K562 (cell line): ENCODE data around the gene USP51. TPM values are rescaled to one million over a fixed set of nuclear protein-coding genes. Genes with fewer than 3 reads are reported as not detected.

Experiments
- ATAC-seq: fragments of 200-7000 bp; cut with Tn5 transposase; 3 replicates; pipeline ENCODE4 v1.9.1; 2020; ENCODE audit warnings: moderate library complexity
- BruUV-seq: library from RNA; stranded (reverse); fragments of 400-500 nt; replicated peaks from 2 replicates; lab custom pipeline; 2021; lab: Mats Ljungman, UMichigan
- CTCF ChIA-PET: fragments of 300-600 bp; formaldehyde crosslinking; extraction: SDS; loops from one replicate; lab custom pipeline; 2021; ENCODE audit warnings: low intra/inter-chr PET ratio; lab: Yijun Ruan, JAX
- POLR2A ChIA-PET: fragments of 300-600, 350-650 bp; sonication (Branson Sonifier 250); formaldehyde crosslinking; extraction: SDS; loops from one replicate; lab custom pipeline; 2021; ENCODE audit warnings: antibody characterized with exemption, inconsistent platforms; lab: Yijun Ruan, JAX
- DNase-seq, 4 experiments: peaks; one replicate each; pipeline versions ENCODE4 v3.0.0 to v3.0.0-alpha.2; 2011 to 2018; ENCODE audit warnings: low spot score in 3 of 4, mixed read lengths in 3 of 4; ENCODE audit errors: extremely low read depth in 1 of 4
- FAIRE-seq: peaks from 2 replicates; lab custom pipeline; 2011; peaks lifted over from hg19 to GRCh38; lab: Jason Lieb, UNC
- H2AFZ ChIP-seq: 2 replicates; pipeline ENCODE4 v1.6.0; 2011; ENCODE audit warnings: low read depth, low read length, control low read depth, inconsistent platforms
- H3K27ac ChIP-seq: fragments of 200-600 bp; 3 replicates; pipeline ENCODE4 v1.8.0; 2011; ENCODE audit warnings: low read depth, mild to moderate bottlenecking, control low read depth, inconsistent platforms, low read length, moderate library complexity, mixed read lengths; ENCODE audit errors: extremely low read depth
- H3K27me3 ChIP-seq, 2 experiments: fragments of 300-600 bp in 1 of 2; 2 replicates in 1 of 2; 3 replicates in 1 of 2; pipeline versions ENCODE4 v1.6.0 to v1.8.0; 2011; ENCODE audit warnings: inconsistent platforms in 2 of 2, low read length in 2 of 2, mild to moderate bottlenecking in 1 of 2, mixed read lengths in 1 of 2, moderate library complexity in 1 of 2; ENCODE audit not compliant: control insufficient read depth in 2 of 2, insufficient read depth in 2 of 2
- H3K36me3 ChIP-seq: fragments of 300-600 bp; 3 replicates; pipeline ENCODE4 v1.8.0; 2011; ENCODE audit warnings: mild to moderate bottlenecking, low read length, inconsistent platforms; ENCODE audit not compliant: control insufficient read depth, insufficient read depth
- H3K4me1 ChIP-seq, 2 experiments: fragments of 200-600 bp in 1 of 2; replicated peaks in 1 of 2; 2 replicates in 1 of 2; 3 replicates in 1 of 2; pipeline versions ENCODE4 v1.5.1 to v1.8.0; 2011; ENCODE audit warnings: inconsistent platforms in 2 of 2, low read length in 2 of 2, mild to moderate bottlenecking in 1 of 2, mixed read lengths in 1 of 2, moderate library complexity in 1 of 2; ENCODE audit not compliant: control insufficient read depth in 2 of 2, insufficient read depth in 2 of 2
- H3K4me2 ChIP-seq: 2 replicates; pipeline ENCODE4 v1.6.1; 2011; ENCODE audit warnings: low read length, control low read depth, inconsistent platforms, mixed read lengths; ENCODE audit not compliant: insufficient read depth
- H3K4me3 ChIP-seq: fragments of 200-600 bp; sonication (generic), shearing (Covaris generic); 2 replicates; pipeline ENCODE4 v1.5.1; 2016; ENCODE audit warnings: control low read depth, inconsistent platforms
- H3K79me2 ChIP-seq: fragments of 200-600 bp; 3 replicates; pipeline ENCODE4 v1.8.0; 2011; ENCODE audit warnings: low read length, inconsistent platforms; ENCODE audit not compliant: control insufficient read depth, insufficient read depth
- H3K9ac ChIP-seq, 2 experiments: 2 replicates each; pipeline versions ENCODE4 v1.6.0 to v1.6.1; 2011; ENCODE audit warnings: low read depth in 2 of 2, low read length in 2 of 2, control low read depth in 1 of 2, inconsistent platforms in 1 of 2, mild to moderate bottlenecking in 1 of 2, mixed read lengths in 1 of 2; ENCODE audit not compliant: insufficient read depth in 1 of 2
- H3K9me1 ChIP-seq: one replicate; pipeline ENCODE4 v1.6.0; 2011; ENCODE audit warnings: inconsistent platforms, mild to moderate bottlenecking, low read length, moderate library complexity; ENCODE audit not compliant: control insufficient read depth, insufficient read depth
- H3K9me3 ChIP-seq: replicated peaks from 2 replicates; pipeline ENCODE4 v1.5.1; 2011; ENCODE audit warnings: low read depth, low read length, inconsistent platforms; ENCODE audit not compliant: control insufficient read depth, insufficient read depth
- H4K20me1 ChIP-seq: replicated peaks from 2 replicates; pipeline ENCODE4 v1.6.1; 2011; ENCODE audit warnings: low read length, inconsistent platforms, mixed read lengths; ENCODE audit not compliant: control insufficient read depth, insufficient read depth
- GABPB2 ChIP-seq: fragments of 250-450 bp; sonication (Bioruptor Pico); conservative IDR thresholded peaks from 2 replicates; pipeline ENCODE4 v1.5.1; 2021; ENCODE audit warnings: mild to moderate bottlenecking
- KDM1A ChIP-seq, 2 experiments: fragments of 450-650 bp; IDR thresholded peaks; 2 replicates each; pipeline ENCODE4 v1.6.1; 2016; ENCODE audit warnings: mild to moderate bottlenecking in 2 of 2
- NRF1 ChIP-seq, 2 experiments: fragments of 450-650 bp; IDR thresholded peaks in 1 of 2; conservative IDR thresholded peaks in 1 of 2; 2 replicates each; pipeline ENCODE4 v1.6.1; 2014; ENCODE audit warnings: mild to moderate bottlenecking in 2 of 2
- RBM15 ChIP-seq: fragments of 200-400 bp; formaldehyde crosslinking; IDR thresholded peaks from 2 replicates; pipeline ENCODE4 v1.6.1; 2018; ENCODE audit warnings: mild to moderate bottlenecking, low read length, moderate library complexity; ENCODE audit not compliant: insufficient read depth
- RBM25 ChIP-seq: fragments of 200-400 bp; formaldehyde crosslinking; IDR thresholded peaks from 2 replicates; pipeline ENCODE4 v1.6.1; 2018; ENCODE audit warnings: low read length, low read depth, moderate library complexity; ENCODE audit not compliant: severe bottlenecking
- SP2 ChIP-seq: IDR thresholded peaks from 2 replicates; pipeline ENCODE4 v1.6.1; 2011; ENCODE audit warnings: mild to moderate bottlenecking, low read depth, low read length, moderate library complexity; ENCODE audit not compliant: poor library complexity, severe bottlenecking; ENCODE audit errors: extremely low read depth
- TCF7 ChIP-seq: sonication (generic); IDR thresholded peaks from 2 replicates; pipeline ENCODE4 v1.6.1; 2016; ENCODE audit warnings: antibody characterized with exemption, borderline replicate concordance
- ZBTB7A ChIP-seq: IDR thresholded peaks from 2 replicates; pipeline ENCODE4 v1.6.1; 2011; ENCODE audit warnings: low read depth, mild to moderate bottlenecking, low read length, moderate library complexity, borderline replicate concordance; ENCODE audit not compliant: control insufficient read depth
- ZNF239 ChIP-seq: fragments of 250-450 bp; sonication (Bioruptor Pico); IDR thresholded peaks from 2 replicates; pipeline ENCODE4 v1.4.0; 2020; ENCODE audit warnings: mild to moderate bottlenecking
- ZNF76 ChIP-seq: fragments of 250-450 bp; sonication (Bioruptor Pico); IDR thresholded peaks from 2 replicates; pipeline ENCODE4 v1.4.0; 2020; ENCODE audit warnings: mild to moderate bottlenecking, moderate library complexity, borderline replicate concordance
- WGBS: fragments of 100-300 bp; shearing (Covaris generic); methylation state at CpG from one replicate; pipeline ENCODE4 v1.1.6; 2016; ENCODE audit warnings: low coverage, mixed read lengths; ENCODE audit not compliant: insufficient coverage; ENCODE audit errors: missing lambda C conversion rate; 5-methylcytosine and 5-hydroxymethylcytosine counted together
- in situ Hi-C: fragments of 300-500 bp; cut with MboI; formaldehyde crosslinking; loops from 4 replicates; pipeline ENCODE4 v1.15.0; 2018; ENCODE audit warnings: inconsistent platforms, mixed read lengths
- intact Hi-C: fragments of 100-400 bp; cut with micrococcal nuclease; formaldehyde crosslinking; loops from 2 replicates; pipeline ENCODE4 v1.14.2; 2022
- polyA plus RNA-seq, 8 experiments: library from polyadenylated mRNA; depleted of rRNA in 4 of 8; stranded (reverse) in 5 of 8; unstranded in 3 of 8; fragments of >200 nt; fragmentation: Nextera tagmentation in 2 of 8; fragmentation: Illumina TruSeq in 1 of 8; extraction: Ambion mirVana in 2 of 8; extraction: Trizol in 1 of 8; gene quantifications; 2 replicates each; pipeline versions ENCODE4 v1.2.1 to v1.2.3, GENCODE V29; 2011 to 2014; ENCODE audit warnings: inconsistent platforms in 1 of 8, missing spikeins in 1 of 8
- total RNA-seq, 7 experiments: library from RNA; depleted of rRNA in 6 of 7; stranded (reverse); fragments of >200 nt in 6 of 7; fragmentation: Illumina TruSeq in 2 of 7; extraction: Trizol in 2 of 7; gene quantifications; 2 replicates each; pipeline versions ENCODE4 v1.2.1 to v1.2.3, GENCODE V29; 2011 to 2021; ENCODE audit warnings: low replicate concordance in 1 of 7
- TF ChIP-seq, protein P1 (sequence below): fragments of 450-650 bp; IDR thresholded peaks from 2 replicates; pipeline ENCODE4 v1.6.1; 2014; ENCODE audit warnings: low read depth, mild to moderate bottlenecking, moderate library complexity, borderline replicate concordance
- TF ChIP-seq, protein P2 (sequence below): sonication (generic); formaldehyde crosslinking; IDR thresholded peaks from 2 replicates; pipeline ENCODE4 v1.8.0; 2022; ENCODE audit warnings: missing genetic modification reagents, mild to moderate bottlenecking, borderline replicate concordance
- TF ChIP-seq, protein P3 (sequence below): sonication (generic); formaldehyde crosslinking; IDR thresholded peaks from 2 replicates; pipeline ENCODE4 v1.8.1; 2023; ENCODE audit warnings: mild to moderate bottlenecking, missing genetic modification reagents, moderate library complexity
- TF ChIP-seq, protein P4 (sequence below): fragments of 250-450 bp; sonication (Bioruptor Pico); IDR thresholded peaks from 2 replicates; pipeline ENCODE4 v1.4.0; 2020

Gene USP51
- total and polyA plus RNA-seq, 9 of the 15 experiments (the other 6 are each of a cell fraction or from before 2014, with no cell fraction given), result 0.59 to 3.9 (median 1.3) TPM

DNA sequence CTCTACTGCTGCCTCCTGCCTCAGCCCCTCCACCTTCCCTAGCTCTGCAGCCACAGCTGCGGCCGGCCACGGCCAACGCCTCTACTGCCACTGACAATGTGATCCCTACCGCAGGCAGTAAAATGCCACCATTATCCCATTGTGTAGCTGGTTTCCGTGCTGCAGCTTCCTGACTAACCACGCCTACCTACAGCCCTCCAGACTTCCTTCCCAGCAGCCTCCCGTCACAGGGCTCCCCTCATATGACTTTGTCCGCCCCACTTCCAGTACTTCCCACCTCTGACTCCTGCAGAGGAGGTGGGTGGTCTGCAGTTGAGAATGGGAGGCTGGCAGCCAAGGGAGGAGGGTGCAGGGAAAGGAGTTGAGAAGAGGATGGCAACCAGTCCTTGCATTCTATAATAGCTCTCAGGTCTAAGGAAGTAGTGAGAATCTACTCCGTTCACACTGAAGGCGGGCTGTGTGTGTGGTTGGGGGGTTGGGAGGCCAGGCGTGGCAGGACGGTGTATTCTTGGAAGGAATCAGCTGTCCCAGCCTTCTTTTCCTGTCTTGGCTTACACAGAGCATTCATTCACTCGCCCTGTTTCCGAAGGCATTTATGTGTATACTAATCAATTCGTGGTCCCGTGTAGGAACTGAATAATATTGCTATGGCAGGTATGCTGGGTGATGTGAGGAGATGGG, 33.1 kb upstream of the USP51 start:
- H3K27me3 ChIP-seq, result no peaks in the 10 kb centered on the region
- no peaks in the 10 kb centered on the region for H3K4me1 ChIP-seq
- H3K27ac ChIP-seq, result no peak overlapping the region
- no peak overlapping the region for H3K9ac ChIP-seq
- H2AFZ ChIP-seq, result 0 out of 2 replicates have a peak overlapping the region, but pooled peaks have one; percentile 2
- intact Hi-C loops (loop anchor here (10.0 kb wide), 1 partner anchor 68 kb away; the partner anchor contains the start of gene MAGEH1), in situ Hi-C loops (no loop called here)
- no peaks in the 10 kb centered on the region for H3K36me3 ChIP-seq
- no peak for ATAC-seq
- no peaks in the 10 kb centered on the region for H3K9me1 ChIP-seq
- FAIRE-seq, result no peak
- H4K20me1 ChIP-seq, result no peaks in the 10 kb centered on the region
- H3K79me2 ChIP-seq, result no peaks in the 10 kb centered on the region
- BruUV-seq, result no TSS peak
- no peaks in the 10 kb centered on the region for H3K9me3 ChIP-seq
- no peak overlapping the region for H3K4me2 ChIP-seq
- ChIA-PET POLR2A (interaction anchor here (0.8 kb wide), 1 partner anchor 152 kb away, joined by 3 read pairs; no protein-coding TSS in a partner anchor), CTCF (interaction anchor here (0.6 kb wide), 1 partner anchor 597 kb away, joined by 3 read pairs; no protein-coding TSS in a partner anchor)
- WGBS, result 3% methylated on average over 16 of the region's 17 CpGs
- H3K4me3 ChIP-seq, result no peak overlapping the region
- DNase-seq, result no peak
- TF ChIP-seq NRF1 (conservative IDR thresholded peaks at IDR 0.05 in 1 of 2, IDR thresholded peaks at IDR 0.05 in 1 of 2) (no peak), RBM15 (no peak), ZBTB7A (no peak), GABPB2 (CRISPR knock-in tag) (no peak), TCF7 (no peak), SP2 (no peak), ZNF76 (CRISPR knock-in tag) (no peak), RBM25 (no peak), ZNF239 (no peak), KDM1A (IDR thresholded peaks at IDR 0.05) (no peak)
- TF ChIP-seq, protein P1, sequence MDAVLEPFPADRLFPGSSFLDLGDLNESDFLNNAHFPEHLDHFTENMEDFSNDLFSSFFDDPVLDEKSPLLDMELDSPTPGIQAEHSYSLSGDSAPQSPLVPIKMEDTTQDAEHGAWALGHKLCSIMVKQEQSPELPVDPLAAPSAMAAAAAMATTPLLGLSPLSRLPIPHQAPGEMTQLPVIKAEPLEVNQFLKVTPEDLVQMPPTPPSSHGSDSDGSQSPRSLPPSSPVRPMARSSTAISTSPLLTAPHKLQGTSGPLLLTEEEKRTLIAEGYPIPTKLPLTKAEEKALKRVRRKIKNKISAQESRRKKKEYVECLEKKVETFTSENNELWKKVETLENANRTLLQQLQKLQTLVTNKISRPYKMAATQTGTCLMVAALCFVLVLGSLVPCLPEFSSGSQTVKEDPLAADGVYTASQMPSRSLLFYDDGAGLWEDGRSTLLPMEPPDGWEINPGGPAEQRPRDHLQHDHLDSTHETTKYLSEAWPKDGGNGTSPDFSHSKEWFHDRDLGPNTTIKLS, result no peak
- TF ChIP-seq, protein P2, sequence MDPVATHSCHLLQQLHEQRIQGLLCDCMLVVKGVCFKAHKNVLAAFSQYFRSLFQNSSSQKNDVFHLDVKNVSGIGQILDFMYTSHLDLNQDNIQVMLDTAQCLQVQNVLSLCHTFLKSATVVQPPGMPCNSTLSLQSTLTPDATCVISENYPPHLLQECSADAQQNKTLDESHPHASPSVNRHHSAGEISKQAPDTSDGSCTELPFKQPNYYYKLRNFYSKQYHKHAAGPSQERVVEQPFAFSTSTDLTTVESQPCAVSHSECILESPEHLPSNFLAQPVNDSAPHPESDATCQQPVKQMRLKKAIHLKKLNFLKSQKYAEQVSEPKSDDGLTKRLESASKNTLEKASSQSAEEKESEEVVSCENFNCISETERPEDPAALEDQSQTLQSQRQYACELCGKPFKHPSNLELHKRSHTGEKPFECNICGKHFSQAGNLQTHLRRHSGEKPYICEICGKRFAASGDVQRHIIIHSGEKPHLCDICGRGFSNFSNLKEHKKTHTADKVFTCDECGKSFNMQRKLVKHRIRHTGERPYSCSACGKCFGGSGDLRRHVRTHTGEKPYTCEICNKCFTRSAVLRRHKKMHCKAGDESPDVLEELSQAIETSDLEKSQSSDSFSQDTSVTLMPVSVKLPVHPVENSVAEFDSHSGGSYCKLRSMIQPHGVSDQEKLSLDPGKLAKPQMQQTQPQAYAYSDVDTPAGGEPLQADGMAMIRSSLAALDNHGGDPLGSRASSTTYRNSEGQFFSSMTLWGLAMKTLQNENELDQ (CRISPR knock-in tag), result no peak
- TF ChIP-seq, protein P3, sequence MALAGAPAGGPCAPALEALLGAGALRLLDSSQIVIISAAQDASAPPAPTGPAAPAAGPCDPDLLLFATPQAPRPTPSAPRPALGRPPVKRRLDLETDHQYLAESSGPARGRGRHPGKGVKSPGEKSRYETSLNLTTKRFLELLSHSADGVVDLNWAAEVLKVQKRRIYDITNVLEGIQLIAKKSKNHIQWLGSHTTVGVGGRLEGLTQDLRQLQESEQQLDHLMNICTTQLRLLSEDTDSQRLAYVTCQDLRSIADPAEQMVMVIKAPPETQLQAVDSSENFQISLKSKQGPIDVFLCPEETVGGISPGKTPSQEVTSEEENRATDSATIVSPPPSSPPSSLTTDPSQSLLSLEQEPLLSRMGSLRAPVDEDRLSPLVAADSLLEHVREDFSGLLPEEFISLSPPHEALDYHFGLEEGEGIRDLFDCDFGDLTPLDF, result no peak
- TF ChIP-seq, protein P4, sequence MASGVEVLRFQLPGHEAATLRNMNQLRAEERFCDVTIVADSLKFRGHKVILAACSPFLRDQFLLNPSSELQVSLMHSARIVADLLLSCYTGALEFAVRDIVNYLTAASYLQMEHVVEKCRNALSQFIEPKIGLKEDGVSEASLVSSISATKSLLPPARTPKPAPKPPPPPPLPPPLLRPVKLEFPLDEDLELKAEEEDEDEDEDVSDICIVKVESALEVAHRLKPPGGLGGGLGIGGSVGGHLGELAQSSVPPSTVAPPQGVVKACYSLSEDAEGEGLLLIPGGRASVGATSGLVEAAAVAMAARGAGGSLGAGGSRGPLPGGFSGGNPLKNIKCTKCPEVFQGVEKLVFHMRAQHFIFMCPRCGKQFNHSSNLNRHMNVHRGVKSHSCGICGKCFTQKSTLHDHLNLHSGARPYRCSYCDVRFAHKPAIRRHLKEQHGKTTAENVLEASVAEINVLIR, result no peak
